OCI-LY1 (cell line): ENCODE data around the gene OXNAD1.

ENCODE experiments used
- H2AFZ ChIP-seq: fragments of 200-600 bp; sonication (generic), shearing (Covaris generic); 2 replicates; pipeline ENCODE4 v1.6.0; 2014; ENCODE audit warnings: antibody characterized with exemption, mild to moderate bottlenecking, low read length
- H3F3A ChIP-seq: fragments of 200-600 bp; sonication (generic), shearing (Covaris generic); 2 replicates; pipeline ENCODE4 v1.6.0; 2014; ENCODE audit warnings: mild to moderate bottlenecking, antibody characterized with exemption, low read length, moderate library complexity; ENCODE audit not compliant: insufficient read depth
- H3K27ac ChIP-seq: fragments of 200-600 bp; sonication (generic); 2 replicates; pipeline ENCODE4 v1.5.1; 2014; ENCODE audit warnings: low read length, mixed run types, mild to moderate bottlenecking, low read depth; ENCODE audit not compliant: poor library complexity, severe bottlenecking
- H3K27me3 ChIP-seq: fragments of 200-600 bp; sonication (generic); 2 replicates; pipeline ENCODE4 v1.6.0; 2014; ENCODE audit warnings: antibody characterized with exemption, mild to moderate bottlenecking, low read length, moderate library complexity; ENCODE audit not compliant: insufficient read depth
- H3K36me3 ChIP-seq: fragments of 200-600 bp; sonication (generic); 2 replicates; pipeline ENCODE4 v1.6.1; 2014; ENCODE audit warnings: mild to moderate bottlenecking, antibody characterized with exemption, low read length, moderate library complexity, mixed read lengths; ENCODE audit not compliant: insufficient read depth
- H3K4me1 ChIP-seq: fragments of 200-600 bp; sonication (generic); 2 replicates; pipeline ENCODE4 v1.5.1; 2014; ENCODE audit warnings: mild to moderate bottlenecking, low read length, moderate library complexity; ENCODE audit not compliant: insufficient read depth, severe bottlenecking
- H3K4me2 ChIP-seq: fragments of 200-600 bp; sonication (generic), shearing (Covaris generic); 2 replicates; pipeline ENCODE4 v1.6.1; 2014; ENCODE audit warnings: low read length
- H3K4me3 ChIP-seq: fragments of 200-600 bp; sonication (generic); 2 replicates; pipeline ENCODE4 v1.5.1; 2014; ENCODE audit warnings: low read length, low read depth, mild to moderate bottlenecking, mixed read lengths; ENCODE audit not compliant: poor library complexity, severe bottlenecking
- H3K79me2 ChIP-seq: fragments of 200-600 bp; shearing (Covaris generic); 2 replicates; pipeline ENCODE4 v1.6.1; 2016; ENCODE audit warnings: mixed run types, low read length, mixed read lengths; ENCODE audit not compliant: insufficient read depth
- H3K9ac ChIP-seq: fragments of 200-600 bp; sonication (generic), shearing (Covaris generic); 2 replicates; pipeline ENCODE4 v1.6.1; 2014; ENCODE audit warnings: mild to moderate bottlenecking, low read length, mixed read lengths
- H3K9me2 ChIP-seq: fragments of 200-600 bp; sonication (generic), shearing (Covaris generic); 2 replicates; pipeline ENCODE4 v1.6.1; 2014; ENCODE audit warnings: low read depth, mild to moderate bottlenecking, low read length, mixed read lengths
- H3K9me3 ChIP-seq: fragments of 200-600 bp; shearing (Covaris generic); 2 replicates; pipeline ENCODE4 v1.6.1; 2014; ENCODE audit warnings: low read length, mixed read lengths
- H4K20me1 ChIP-seq: fragments of 200-600 bp; sonication (generic), shearing (Covaris generic); 2 replicates; pipeline ENCODE4 v1.6.0; 2016; ENCODE audit warnings: mild to moderate bottlenecking, low read length; ENCODE audit not compliant: insufficient read depth
- EZH2 ChIP-seq: fragments of 200-600 bp; sonication (generic), shearing (Covaris generic); IDR thresholded peaks from 2 replicates; pipeline ENCODE4 v1.8.0; 2017; ENCODE audit warnings: borderline replicate concordance, mixed run types, mild to moderate bottlenecking, antibody characterized with exemption, low read length, moderate library complexity, mixed read lengths
- TF ChIP-seq, protein P1 (sequence below): fragments of 200-600 bp; sonication (generic), shearing (Covaris generic); IDR thresholded peaks from 2 replicates; pipeline ENCODE4 v1.5.1; 2017; ENCODE audit warnings: mild to moderate bottlenecking, antibody characterized with exemption, low read length, moderate library complexity, mixed read lengths

The OXNAD1 gene

GRCh38 chr3:16221990-16222389 is 43.0 kb upstream of the OXNAD1 start:
- Histone ChIP-seq H3K27me3 (no peaks in the 10 kb centered on the region), H3K79me2 (no peaks in the 10 kb centered on the region)
- TF ChIP-seq EZH2: no peak
- TF ChIP-seq, protein P1, sequence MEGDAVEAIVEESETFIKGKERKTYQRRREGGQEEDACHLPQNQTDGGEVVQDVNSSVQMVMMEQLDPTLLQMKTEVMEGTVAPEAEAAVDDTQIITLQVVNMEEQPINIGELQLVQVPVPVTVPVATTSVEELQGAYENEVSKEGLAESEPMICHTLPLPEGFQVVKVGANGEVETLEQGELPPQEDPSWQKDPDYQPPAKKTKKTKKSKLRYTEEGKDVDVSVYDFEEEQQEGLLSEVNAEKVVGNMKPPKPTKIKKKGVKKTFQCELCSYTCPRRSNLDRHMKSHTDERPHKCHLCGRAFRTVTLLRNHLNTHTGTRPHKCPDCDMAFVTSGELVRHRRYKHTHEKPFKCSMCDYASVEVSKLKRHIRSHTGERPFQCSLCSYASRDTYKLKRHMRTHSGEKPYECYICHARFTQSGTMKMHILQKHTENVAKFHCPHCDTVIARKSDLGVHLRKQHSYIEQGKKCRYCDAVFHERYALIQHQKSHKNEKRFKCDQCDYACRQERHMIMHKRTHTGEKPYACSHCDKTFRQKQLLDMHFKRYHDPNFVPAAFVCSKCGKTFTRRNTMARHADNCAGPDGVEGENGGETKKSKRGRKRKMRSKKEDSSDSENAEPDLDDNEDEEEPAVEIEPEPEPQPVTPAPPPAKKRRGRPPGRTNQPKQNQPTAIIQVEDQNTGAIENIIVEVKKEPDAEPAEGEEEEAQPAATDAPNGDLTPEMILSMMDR: no peak

GRCh38 chr3:16222547-16222946 is 42.5 kb upstream of the OXNAD1 start:
- H3K4me1 ChIP-seq: no peaks in the 10 kb centered on the region
- no peaks in the 10 kb centered on the region for H3K9me3 ChIP-seq
- no peaks in the 10 kb centered on the region for H3K9me2 ChIP-seq
- no peak overlapping the region for H3K9ac ChIP-seq
- no peaks in the 10 kb centered on the region for H4K20me1 ChIP-seq
- no peaks in the 10 kb centered on the region for H3F3A ChIP-seq
- no peaks in the 10 kb centered on the region for H3K36me3 ChIP-seq
- H3K4me3 ChIP-seq: no peak overlapping the region
- no peak overlapping the region for H2AFZ ChIP-seq
- no peaks in the 10 kb centered on the region for H3K79me2 ChIP-seq
- no peaks in the 10 kb centered on the region for H3K27me3 ChIP-seq
- H3K27ac ChIP-seq: no peak overlapping the region
- H3K4me2 ChIP-seq: no peak overlapping the region
- TF ChIP-seq, protein P1: no peak

More at GRCh38 chr3:16221990-16222389, 43.0 kb upstream of the OXNAD1 start:
- Histone ChIP-seq H4K20me1 (no peaks in the 10 kb centered on the region), H3K4me2 (no peak overlapping the region), H2AFZ (no peak overlapping the region), H3K4me1 (no peaks in the 10 kb centered on the region), H3K36me3 (no peaks in the 10 kb centered on the region), H3K9ac (no peak overlapping the region), H3K4me3 (no peak overlapping the region), H3K27ac (no peak overlapping the region), H3K9me3 (no peaks in the 10 kb centered on the region), H3F3A (no peaks in the 10 kb centered on the region), H3K9me2 (no peaks in the 10 kb centered on the region)

DNA sequence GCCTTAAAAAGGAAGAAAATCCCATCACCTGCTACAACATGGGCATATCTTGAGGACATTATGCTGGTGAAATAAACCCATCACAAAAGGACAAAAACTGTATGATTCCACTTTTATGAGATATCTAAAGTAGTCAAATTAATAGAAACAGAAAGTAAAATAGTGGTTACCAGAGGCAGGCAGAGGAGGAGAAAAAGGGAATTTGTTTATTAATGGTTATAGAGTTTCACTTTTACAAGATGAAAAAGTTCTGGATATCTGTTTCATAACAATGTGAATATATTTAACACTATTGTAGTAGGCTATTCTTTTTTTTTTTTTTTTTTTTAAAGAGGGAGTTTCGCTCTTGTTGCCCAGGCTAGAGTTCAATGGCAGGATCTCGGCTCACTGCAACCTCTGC is 40.7 kb upstream of the OXNAD1 start:
- no peak overlapping the region for H3K27ac ChIP-seq
- no peaks in the 10 kb centered on the region for H3K9me3 ChIP-seq
- H3K4me3 ChIP-seq: no peak overlapping the region
- no peak for TF ChIP-seq EZH2
- TF ChIP-seq, protein P1: no peak
- H3K9ac ChIP-seq: no peak overlapping the region
- no peaks in the 10 kb centered on the region for H3F3A ChIP-seq
- H3K27me3 ChIP-seq: no peaks in the 10 kb centered on the region
- H3K4me1 ChIP-seq: no peaks in the 10 kb centered on the region
- H2AFZ ChIP-seq: no peak overlapping the region
- no peak overlapping the region for H3K4me2 ChIP-seq
- H3K36me3 ChIP-seq: no peaks in the 10 kb centered on the region
- no peaks in the 10 kb centered on the region for H3K79me2 ChIP-seq
- H4K20me1 ChIP-seq: no peaks in the 10 kb centered on the region
- H3K9me2 ChIP-seq: no peaks in the 10 kb centered on the region
